Medulla oblongata (tissue), 1 donor: ENCODE data around the gene CACNA1I.

Experiments used
- DNase-seq: peaks from one replicate; pipeline ENCODE4 v3.0.0-alpha.2; 2015; ENCODE audit errors: extremely low spot score

Gene CACNA1I

DNA sequence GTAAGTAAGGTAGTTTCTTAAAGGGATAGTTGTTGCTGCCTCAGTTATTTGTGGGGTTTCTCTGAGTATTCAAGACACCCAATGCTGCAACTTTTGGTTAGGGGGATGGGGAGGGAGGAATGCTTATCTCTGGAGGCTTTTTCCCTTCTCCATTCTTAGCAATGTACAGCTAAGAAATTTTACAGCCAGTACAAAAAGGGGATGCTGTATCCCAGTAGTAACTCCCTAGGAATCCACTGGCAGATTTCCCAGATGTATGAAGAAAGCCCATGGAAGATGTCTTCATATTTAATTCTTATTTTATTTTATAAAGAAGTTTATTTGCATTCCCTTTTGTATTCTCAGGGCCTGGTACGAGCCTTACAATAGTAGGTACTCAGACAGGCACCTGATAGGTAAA lies 168.2 kb downstream of the CACNA1I start:
- DNase-seq: no peak
